ENCODE results near the gene RGMB.

Gene RGMB

GRCh38 chr5:98785244-98785643 lies 11.8 kb downstream of the RGMB start:
- no peak for DNase-seq (ENCODE audit: low spot score)

DNA sequence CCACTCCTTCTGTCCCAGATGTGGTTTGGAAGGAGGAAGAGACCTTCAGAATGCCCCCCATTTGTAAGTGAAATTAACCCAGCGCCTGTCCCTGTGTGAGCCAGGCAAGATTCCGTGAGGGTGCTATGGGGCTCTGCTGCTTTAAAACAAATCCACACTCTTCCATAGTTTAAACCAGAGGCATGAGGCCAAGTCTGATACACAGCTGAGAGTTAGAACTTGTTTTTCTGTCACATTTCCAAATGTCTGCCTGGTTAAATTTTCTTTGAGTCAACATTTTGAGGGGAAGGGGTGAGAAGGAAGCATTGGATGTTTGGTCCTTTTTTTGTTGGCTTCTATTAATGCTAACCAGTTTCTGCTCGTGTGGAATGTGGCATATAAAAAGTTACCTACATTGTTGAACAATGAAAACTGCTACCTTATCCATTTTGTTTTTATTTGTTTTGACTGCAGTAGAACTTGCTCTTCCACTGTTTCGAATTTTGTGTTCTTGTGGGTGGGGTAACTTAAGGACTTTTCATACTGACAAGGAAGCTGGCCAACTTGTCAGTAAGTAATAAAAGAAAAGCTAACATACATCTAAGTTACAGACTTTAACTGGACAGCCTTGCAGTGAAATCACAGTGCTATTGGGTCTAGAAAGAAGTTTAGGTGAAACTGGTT lies 12.9 kb downstream of the RGMB start:
- DNase-seq (ENCODE audit: low spot score): no peak

DNA sequence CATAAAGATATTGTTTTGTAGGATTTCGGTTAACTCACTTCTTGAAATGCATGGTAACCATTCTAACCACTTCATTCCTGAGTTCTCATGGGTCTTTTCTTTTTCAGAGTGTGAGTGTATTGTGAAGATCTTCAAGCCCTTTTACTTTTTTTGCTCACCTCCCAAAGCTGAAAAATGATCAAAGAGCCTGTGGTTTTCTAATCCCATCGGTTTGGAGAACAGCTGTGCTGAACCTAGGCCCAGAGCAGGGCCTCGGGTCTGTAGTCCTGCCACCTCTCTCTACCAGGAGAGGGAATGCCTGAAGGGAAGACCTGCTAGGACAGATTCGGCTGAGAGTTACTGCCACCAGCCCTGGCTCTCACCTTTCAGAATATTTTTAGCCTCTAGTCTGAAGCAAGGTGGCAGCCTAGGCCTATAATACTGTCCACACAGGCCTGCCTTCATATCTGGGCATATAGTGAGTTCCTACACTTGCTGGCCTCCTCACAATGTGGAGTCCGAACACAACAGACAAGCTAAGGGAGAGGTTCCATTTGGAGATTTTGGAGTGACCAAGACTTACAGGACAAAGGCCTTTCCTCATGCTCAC lies 13.8 kb downstream of the RGMB start:
- DNase-seq (ENCODE audit: low spot score): peak; percentile 35

DNA sequence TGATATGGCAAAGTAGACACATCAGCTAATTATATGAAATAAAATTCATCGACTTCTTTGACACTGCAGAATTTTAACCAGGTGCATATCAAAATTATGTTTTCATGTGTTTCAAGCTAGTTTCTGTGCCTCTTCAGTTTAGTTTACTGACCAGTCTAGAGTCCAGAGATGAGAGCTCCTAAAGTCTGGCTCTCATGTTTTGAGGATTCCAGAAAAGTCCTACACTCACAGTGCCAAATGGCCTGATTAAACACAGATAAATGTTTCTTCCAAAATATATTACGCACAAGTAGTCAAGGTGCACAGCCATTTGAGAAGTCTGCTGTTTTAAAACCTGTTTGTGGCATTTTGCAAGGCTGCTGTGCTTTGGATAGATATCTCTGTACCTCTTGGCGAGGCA lies 15.6 kb downstream of the RGMB start:
- DNase-seq (ENCODE audit: low spot score): no peak

- DNase-seq (ENCODE audit: low spot score): no peak
These were observed 17.6 kb downstream of the RGMB start for GRCh38 chr5:98791001-98791519.

- no peak for DNase-seq (ENCODE audit: low spot score)
These were observed 18.6 kb downstream of the RGMB start for GRCh38 chr5:98791898-98792580.

DNA sequence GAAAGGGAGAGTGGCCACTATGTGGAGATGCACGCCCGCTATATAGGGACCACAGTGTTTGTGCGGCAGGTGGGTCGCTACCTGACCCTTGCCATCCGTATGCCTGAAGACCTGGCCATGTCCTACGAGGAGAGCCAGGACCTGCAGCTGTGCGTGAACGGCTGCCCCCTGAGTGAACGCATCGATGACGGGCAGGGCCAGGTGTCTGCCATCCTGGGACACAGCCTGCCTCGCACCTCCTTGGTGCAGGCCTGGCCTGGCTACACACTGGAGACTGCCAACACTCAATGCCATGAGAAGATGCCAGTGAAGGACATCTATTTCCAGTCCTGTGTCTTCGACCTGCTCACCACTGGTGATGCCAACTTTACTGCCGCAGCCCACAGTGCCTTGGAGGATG lies 19.8 kb downstream of the RGMB start:
- DNase-seq (ENCODE audit: low spot score): no peak

DNA sequence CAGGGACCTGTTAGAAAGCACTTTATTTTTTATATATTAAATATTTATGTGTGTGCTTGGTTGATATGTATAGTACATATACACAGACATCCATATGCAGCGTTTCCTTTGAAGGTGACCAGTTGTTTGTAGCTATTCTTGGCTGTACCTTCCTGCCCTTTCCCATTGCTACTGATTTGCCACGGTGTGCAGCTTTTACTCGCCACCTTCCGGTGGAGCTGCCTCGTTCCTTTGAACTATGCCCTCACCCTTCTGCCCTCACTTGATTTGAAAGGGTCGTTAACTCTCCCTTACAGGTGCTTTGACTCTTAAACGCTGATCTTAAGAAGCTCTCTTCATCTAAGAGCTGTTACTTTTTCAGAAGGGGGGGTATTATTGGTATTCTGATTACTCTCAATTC lies 20.5 kb downstream of the RGMB start:
- no peak for DNase-seq (ENCODE audit: low spot score)

DNA sequence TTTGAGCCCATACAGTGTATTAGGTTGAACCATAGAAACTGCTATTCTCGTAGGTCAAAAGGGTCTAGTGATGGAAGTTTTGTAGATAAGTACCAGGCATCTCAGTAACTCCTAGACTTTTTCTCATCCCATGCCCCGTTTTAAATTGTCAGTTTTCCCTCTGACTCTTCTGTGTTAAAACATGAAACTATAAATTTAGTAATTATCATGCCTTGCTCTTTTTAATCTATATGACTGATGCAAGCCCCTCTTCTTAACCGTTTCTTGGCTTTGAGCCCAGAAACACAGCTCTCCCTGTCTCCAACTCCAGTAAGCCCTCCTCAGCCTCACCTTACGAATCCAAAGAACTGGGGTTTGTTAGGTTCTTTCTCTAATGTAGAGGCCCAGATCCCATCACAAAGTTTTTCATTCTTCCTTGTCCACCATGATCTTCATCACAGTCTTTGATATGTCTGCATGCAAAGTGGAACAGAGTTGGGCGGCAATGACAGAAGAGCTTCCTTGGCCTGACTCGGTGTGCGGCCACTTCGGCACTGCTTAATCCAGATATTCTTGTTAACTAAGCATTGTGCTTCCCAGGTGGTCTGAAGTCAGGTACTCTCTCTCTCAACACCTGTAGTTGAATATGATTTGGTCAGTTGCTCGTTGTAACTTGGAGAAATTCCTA lies 21.1 kb downstream of the RGMB start:
- DNase-seq (ENCODE audit: low spot score): no peak

DNA sequence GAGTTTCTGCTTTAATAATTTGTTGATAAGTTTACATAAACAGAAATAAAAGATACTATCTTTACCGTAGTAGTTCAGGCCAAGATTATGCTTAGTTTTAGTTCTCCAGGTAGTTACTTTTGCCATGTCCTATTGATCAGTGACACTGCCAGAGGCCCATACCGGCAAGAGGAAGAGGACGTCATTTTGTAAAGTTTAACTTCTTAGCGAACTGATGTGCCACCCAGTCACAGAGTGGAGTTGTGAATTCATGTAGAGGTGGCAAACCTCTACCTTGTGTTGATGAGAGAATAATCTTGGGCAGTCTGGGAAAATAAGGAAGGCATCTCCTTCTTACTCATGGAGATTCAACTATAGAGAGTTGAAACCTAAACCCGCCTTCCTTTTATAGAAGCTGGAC lies 21.8 kb downstream of the RGMB start:
- DNase-seq (ENCODE audit: low spot score): no peak

DNA sequence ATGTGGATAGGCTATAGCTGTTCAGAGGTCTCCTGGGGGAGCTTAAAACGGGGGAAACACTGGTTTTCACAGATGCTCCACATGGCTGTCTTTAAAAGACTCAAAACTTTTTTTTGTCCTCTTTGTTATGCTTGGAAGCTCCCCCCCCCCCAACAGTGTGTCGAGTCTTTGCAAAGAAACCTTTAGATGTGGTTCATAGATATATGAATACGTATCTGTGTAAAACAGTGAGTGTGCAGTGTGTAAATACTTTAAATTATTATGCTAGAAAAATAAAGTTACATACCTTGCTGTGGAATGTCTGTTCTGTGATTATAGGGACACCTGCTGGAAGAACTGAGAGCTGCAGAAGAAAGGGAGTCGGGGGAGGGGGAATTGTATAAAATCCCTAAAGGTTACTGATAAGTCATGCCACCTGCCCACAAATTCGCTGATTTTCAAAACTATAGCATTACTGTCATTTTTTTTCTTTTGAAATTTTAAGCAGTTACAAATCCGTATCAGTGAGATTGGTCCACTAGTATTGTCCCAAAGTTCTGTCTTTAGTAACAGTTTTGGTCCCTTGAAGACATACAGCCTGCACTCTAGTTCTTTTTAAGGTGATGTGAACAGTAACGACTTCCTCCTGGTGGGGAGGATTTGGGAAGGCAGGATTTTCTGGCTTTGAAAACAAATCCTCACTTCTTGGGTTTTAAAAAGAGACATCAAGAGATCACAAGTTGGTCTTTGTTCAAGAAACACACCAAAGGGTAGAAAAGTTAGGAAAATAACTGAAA lies 22.9 kb downstream of the RGMB start:
- DNase-seq (ENCODE audit: low spot score): peak; percentile 57

DNA sequence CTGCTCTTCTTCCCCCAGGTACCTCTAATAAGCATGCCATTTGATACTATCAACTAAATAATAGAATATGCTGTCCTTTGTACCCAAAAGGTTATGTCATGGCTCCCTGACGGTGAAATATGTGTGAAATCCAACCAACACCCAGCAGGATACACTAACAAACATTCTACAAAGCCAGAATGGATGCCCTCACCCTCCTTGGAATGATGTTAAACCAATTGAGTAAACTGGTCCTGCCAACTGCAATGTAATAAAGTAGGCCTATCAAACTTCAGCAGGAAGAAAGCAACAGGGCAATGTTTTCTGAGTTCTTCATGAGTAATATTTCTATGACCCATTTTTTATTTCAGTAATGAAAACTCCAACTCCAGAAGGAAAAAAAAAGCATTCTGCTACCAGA lies 24.9 kb downstream of the RGMB start:
- DNase-seq (ENCODE audit: low spot score): no peak

GRCh38 chr5:98798847-98799246 lies 25.4 kb downstream of the RGMB start:
- DNase-seq (ENCODE audit: low spot score): no peak

DNA sequence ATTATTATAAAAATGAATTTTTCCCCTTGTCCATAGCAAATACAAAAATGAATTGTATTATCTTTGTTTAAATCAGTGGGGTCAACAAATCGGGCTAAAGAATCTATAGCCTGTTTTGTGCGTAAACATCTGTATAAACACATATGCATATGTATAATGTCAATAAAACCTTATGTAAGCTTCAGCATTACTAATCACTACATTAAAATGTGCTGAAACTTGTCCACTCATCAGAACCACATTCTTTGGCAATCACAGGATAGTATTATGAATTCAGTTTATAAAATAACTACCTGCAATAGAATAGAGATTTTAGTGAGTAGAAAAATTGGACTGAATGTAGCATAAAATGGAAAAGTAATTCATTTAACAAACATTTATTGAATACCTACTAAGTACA lies 30.6 kb downstream of the RGMB start:
- no peak for DNase-seq (ENCODE audit: low spot score)

DNA sequence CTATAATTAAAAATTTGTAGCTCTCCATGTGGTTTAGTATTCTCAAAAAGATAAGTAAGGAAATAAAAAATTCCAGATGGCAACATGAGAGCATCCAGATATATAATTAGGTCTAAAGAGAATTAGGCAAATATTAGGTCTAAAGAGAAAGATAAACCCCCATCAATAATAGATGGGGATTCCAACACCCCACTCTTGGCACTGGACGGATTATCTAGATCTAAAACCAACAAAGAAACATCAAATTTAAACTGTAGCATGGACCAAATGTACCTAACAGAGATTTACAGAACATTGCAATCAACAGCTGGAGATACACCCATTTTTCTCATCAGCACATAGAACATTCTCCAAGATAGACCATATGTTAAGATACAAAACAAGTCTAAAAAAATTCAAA lies 31.6 kb downstream of the RGMB start:
- no peak for DNase-seq (ENCODE audit: low spot score)

DNA sequence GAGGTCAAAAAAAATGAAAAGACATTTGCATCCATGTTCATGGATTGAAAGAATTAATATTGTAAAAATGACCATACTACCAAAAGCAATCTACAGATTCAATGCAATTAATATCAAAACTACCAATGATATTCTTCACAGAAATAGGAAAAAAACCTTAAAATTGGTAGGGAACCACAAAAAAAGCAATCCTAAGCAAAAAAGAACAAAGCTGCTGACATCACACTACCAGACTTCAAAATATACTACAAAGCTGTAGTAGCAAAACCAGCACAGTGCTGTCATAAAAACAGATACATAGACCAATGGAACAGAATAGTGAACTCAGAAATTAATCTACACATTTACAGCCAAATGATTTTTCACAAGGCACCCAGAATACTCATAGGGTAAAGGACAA lies 34.3 kb downstream of the RGMB start:
- no peak for DNase-seq (ENCODE audit: low spot score)

GRCh38 chr5:98810206-98810605 lies 36.7 kb downstream of the RGMB start:
- no peak for DNase-seq (ENCODE audit: low spot score)

DNA sequence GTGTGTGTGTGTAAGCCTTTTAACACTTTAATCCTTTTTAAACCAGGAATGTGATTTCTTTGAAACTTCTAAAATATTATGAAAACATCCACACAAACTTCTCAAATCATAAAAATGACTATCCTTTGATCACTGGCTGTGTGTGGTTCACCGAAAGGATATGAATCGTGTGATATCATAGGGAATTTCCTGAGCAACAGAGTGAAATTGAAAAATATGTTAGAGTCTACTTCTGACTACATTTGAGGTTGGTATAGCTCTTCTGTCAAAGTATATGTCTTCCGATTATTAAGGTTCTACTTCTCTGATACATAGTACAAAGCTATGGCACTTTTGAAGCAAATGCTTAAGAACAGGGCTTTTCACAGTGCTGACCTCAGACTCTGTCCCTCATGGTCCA lies 40.3 kb downstream of the RGMB start:
- no peak for DNase-seq (ENCODE audit: low spot score)

- no peak for DNase-seq (ENCODE audit: low spot score)
These were observed 43.2 kb downstream of the RGMB start for GRCh38 chr5:98816582-98817222.

- no peak for DNase-seq (ENCODE audit: low spot score)
These were observed 52.3 kb downstream of the RGMB start for GRCh38 chr5:98825582-98826375.

DNA sequence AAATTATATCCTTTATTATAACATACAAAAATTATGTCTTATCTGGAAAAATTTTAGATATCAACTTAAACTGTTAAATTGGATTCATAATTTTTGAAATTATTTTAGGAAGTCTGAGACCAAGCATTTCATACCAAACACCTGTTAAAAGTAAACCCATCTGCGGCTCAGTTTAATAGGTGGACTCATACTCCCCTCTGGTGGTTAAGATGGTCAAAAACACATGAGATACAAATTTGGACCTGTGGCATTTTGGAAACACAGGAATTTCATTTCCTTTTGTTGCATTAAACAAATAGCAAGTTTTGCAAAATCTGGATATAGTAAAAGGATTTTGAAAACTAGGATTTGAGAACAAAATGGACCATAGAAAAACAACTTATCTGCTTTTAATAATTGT lies 53.7 kb downstream of the RGMB start:
- DNase-seq (ENCODE audit: low spot score): peak; percentile 57

Data from cerebellar cortex (tissue), 1 donor.